Ovary (tissue), 9 donors: ENCODE data around the gene P2RY8. TPM values are rescaled to one million over a fixed set of nuclear protein-coding genes. Genes with fewer than 3 reads are reported as not detected.
A peak's percentile ranks its signal among the peaks of the same experiment; 100 is the strongest.

Experiments used
- DNase-seq, 5 donors: peaks; one replicate each; pipeline ENCODE4 v3.0.0-alpha.2; 2019 to 2020
- H3K27ac ChIP-seq, 2 donors: fragments of 200-600 bp; one replicate each; pipeline versions ENCODE4 v1.5.1 to v1.8.0; 2019 to 2022
- H3K27me3 ChIP-seq: fragments of 200-600 bp; one replicate; pipeline ENCODE4 v1.8.0; 2022
- H3K36me3 ChIP-seq: fragments of 200-600 bp; sonication (generic); one replicate; pipeline ENCODE4 v1.5.1; 2019
- H3K4me1 ChIP-seq: one replicate; pipeline ENCODE4 v1.8.1; 2013; ENCODE audit warnings: mild to moderate bottlenecking, moderate library complexity; ENCODE audit not compliant: insufficient read depth
- H3K4me3 ChIP-seq: fragments of 200-600 bp; sonication (generic); one replicate; pipeline ENCODE4 v1.5.1; 2017
- H3K9me3 ChIP-seq, 2 donors: fragments of 200-600 bp in 1 of 2; sonication (generic) in 1 of 2; one replicate each; pipeline versions ENCODE4 v1.5.1 to v1.8.1; 2013 to 2019; ENCODE audit warnings: mild to moderate bottlenecking in 1 of 2, moderate library complexity in 1 of 2
- EP300 ChIP-seq: sonication (generic); formaldehyde crosslinking; IDR thresholded peaks from one replicate; pipeline ENCODE4 v1.6.1; 2017; ENCODE audit warnings: antibody characterized with exemption
- POLR2A ChIP-seq: fragments of 450-650 bp; IDR thresholded peaks from one replicate; pipeline ENCODE4 v1.6.1; 2017; ENCODE audit warnings: antibody characterized with exemption, mild to moderate bottlenecking, moderate library complexity
- WGBS, 3 donors: extraction: QIAGEN DNeasy Blood & Tissue Kit in 1 of 3; methylation state at CpG; one replicate each; pipeline versions ENCODE4 v1.1.5 to v1.1.7; 2013 to 2017; 5-methylcytosine and 5-hydroxymethylcytosine counted together
- intact Hi-C, 4 donors: fragments of 100-400 bp; cut with DNase I; formaldehyde crosslinking; loops; one replicate each; pipeline versions ENCODE4 v1.11.0 to v1.15.1; 2022 to 2023
- polyA plus RNA-seq, 2 donors: library from polyadenylated mRNA; stranded (reverse); fragments of 200-250 nt in 1 of 2; fragments of 350-450 nt in 1 of 2; fragmentation: Illumina TruSeq in 1 of 2; extraction: RNeasy Lipid Tissue Mini Kit (QIAGEN cat#74804) in 1 of 2; gene quantifications; one replicate each; pipeline ENCODE4 v1.2.3, GENCODE V29; 2013 to 2014
- total RNA-seq, 7 donors: library from RNA; depleted of rRNA in 2 of 7; stranded (reverse); fragments of >200 nt in 2 of 7; fragmentation: NEBNext Ultra II Directional in 3 of 7; extraction: Animal tissue kit (Norgen Biotek cat#: 25700) in 3 of 7; gene quantifications; one replicate each; pipeline versions ENCODE4 v1.1.0 to v1.2.4, GENCODE V29; 2016 to 2023
- TF ChIP-seq, protein P1 (sequence below), 3 donors: fragments of 450-650 bp in 2 of 3; fragments of 200-600 bp in 1 of 3; IDR thresholded peaks; one replicate each; pipeline versions ENCODE4 v1.5.1 to v1.8.0; 2016 to 2022; ENCODE audit warnings: antibody characterized with exemption in 3 of 3, mild to moderate bottlenecking in 1 of 3
- donor health status: DM: no; HTN: no; CAD: no; lungs with moderate emphysema.
- donor health status: DM: no; HTN: no; CAD: no.
- donor health status: Bipolar disorder and iron deficiency.
- donor health status: DM: yes; HTN: yes; CAD: no.
- donor health status: DM: no; HTN: no; CAD: no.
- donor health status: DM: yes; HTN: yes; CAD: no.

The P2RY8 gene
- total and polyA plus RNA-seq, 9 donors = 0.48 to 1.4 (median 0.99) TPM

DNA sequence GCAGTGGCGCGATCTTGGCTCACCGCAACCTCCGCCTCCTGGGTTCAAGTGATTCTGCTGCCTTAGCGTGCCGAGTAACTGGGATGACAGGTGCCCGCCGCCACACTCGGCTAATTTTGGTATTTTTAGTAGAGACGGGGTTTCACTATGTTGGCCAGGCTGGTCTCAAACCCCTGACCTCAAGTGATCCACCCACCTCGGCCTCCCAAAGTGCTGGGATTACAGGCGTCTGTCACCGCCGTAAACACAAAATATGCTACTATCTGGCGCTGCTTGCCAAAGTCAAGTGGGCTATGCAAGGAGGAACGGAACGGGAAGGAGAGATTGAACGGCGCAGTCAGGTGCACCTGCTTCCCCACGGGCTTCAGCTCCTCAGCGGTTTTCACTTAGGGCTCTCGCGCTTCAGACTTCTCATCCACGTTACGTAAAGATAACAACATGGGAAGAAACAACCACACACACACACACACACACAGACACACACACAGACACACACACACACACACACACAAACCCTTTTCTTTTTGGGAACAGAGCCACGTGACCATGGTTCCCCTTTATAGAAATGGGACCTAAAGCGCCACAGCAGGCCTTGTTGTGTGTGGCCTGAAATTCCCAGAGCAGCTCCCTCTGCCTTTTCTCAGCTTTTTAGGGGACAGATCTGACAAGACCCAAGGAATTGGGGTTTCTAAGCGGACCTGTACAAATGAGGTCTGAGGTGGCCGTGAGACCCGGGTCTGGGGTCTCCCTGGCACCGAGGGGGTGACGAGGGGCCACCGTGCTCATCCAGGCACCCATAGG is 1.5 kb downstream of the P2RY8 start:
- WGBS, 3 donors = 44 to 65% (median 56%) methylated on average over 33 of the region's 33 CpGs
- no peak for TF ChIP-seq EP300
- TF ChIP-seq, protein P1, sequence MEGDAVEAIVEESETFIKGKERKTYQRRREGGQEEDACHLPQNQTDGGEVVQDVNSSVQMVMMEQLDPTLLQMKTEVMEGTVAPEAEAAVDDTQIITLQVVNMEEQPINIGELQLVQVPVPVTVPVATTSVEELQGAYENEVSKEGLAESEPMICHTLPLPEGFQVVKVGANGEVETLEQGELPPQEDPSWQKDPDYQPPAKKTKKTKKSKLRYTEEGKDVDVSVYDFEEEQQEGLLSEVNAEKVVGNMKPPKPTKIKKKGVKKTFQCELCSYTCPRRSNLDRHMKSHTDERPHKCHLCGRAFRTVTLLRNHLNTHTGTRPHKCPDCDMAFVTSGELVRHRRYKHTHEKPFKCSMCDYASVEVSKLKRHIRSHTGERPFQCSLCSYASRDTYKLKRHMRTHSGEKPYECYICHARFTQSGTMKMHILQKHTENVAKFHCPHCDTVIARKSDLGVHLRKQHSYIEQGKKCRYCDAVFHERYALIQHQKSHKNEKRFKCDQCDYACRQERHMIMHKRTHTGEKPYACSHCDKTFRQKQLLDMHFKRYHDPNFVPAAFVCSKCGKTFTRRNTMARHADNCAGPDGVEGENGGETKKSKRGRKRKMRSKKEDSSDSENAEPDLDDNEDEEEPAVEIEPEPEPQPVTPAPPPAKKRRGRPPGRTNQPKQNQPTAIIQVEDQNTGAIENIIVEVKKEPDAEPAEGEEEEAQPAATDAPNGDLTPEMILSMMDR (IDR thresholded peaks at IDR 0.05) = no peak
- no peak for TF ChIP-seq POLR2A
- Histone ChIP-seq H3K4me1 (peaks cover 9% of the 10 kb centered on the region), H3K9me3 (no peaks in the 10 kb centered on the region), H3K27me3 (no peaks in the 10 kb centered on the region), H3K36me3 (no peaks in the 10 kb centered on the region), H3K4me3 (no peak overlapping the region), H3K27ac (peak overlapping the region in 1 of 2 donors; percentile 72)
- DNase-seq = peak in 2 of 5 donors; percentile 29 to 36
- intact Hi-C loops = no loop called here

DNA sequence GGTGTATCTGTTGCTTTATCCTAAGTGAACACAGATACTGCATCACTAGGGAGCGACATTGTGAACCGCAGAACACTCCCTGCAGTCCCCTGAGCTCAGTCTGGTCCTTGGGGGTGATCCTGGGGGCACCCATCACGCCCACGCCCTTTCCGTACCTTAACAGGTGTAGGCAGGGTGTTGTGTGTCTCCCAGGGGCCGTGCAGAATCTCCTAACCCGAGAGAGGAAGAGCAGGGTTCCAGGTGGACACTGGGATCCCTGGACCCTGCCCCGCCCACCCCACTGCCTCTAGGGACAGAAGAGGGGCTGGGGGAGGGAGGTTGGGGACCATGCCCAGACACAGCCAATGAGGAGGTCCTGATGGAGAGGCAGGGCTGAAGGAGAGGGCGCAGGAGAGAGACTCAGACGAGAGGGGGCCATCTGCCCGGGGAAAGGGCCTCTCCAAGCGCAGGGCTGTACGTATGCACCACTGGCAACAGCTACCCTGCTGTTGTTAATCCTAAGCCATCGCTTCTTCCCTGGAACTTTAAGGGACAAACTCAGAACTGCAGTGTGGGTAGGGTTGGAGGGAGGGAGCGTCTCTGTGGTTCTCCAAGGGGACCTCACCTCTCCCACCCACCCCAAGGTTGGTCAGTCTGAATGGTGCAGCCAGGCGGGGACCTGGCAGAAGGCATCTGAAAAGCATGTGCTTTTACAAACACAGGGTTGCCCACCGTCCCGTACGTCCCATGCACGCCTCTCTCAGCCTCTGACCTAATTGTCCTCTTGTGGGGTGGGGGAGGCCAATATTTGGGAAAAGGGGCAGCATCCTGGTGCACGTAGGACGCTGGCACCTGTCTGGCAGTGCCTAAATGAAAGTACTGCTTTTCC is 2.5 kb downstream of the P2RY8 start:
- H3K27me3 ChIP-seq = no peaks in the 10 kb centered on the region
- no peaks in the 10 kb centered on the region for H3K9me3 ChIP-seq
- no peak overlapping the region for H3K27ac ChIP-seq
- no peak for DNase-seq
- WGBS, 3 donors = 68 to 71% (median 69%) methylated on average over 22 of the region's 22 CpGs
- TF ChIP-seq POLR2A (no peak), EP300 (no peak)
- TF ChIP-seq, protein P1 (IDR thresholded peaks at IDR 0.05) = no peak
- H3K4me3 ChIP-seq = no peak overlapping the region
- no peaks in the 10 kb centered on the region for H3K36me3 ChIP-seq
- intact Hi-C loops = no loop called here
- H3K4me1 ChIP-seq = peaks cover 9% of the 10 kb centered on the region

DNA sequence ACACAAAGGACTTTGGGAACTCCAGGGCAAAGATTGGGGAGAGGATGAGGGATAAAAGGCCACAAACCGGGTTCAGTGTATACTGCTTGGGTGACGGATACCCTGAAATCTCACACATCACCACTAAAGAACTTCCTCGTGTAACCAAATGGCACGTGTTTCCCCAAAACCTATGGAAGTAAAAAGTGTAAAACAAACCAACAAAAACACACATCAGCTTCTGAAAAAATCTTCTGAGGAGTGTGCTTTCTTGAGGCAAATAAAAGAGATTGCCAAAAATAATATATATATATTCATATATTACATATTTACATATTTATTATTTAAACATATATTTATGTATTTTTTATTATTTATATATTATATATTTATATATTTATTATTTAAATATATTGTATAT is 3.9 kb downstream of the P2RY8 start:
- Histone ChIP-seq H3K9me3 (no peaks in the 10 kb centered on the region), H3K27ac (no peak overlapping the region), H3K4me3 (no peak overlapping the region), H3K4me1 (peaks cover 9% of the 10 kb centered on the region), H3K36me3 (no peaks in the 10 kb centered on the region), H3K27me3 (no peaks in the 10 kb centered on the region)
- no peak for DNase-seq
- WGBS, 3 donors = 30 to 52% (median 32%) methylated on average over 4 of the region's 4 CpGs
- intact Hi-C loops = no loop called here
- TF ChIP-seq POLR2A (no peak), EP300 (no peak)
- TF ChIP-seq, protein P1 (IDR thresholded peaks at IDR 0.05) = no peak

DNA sequence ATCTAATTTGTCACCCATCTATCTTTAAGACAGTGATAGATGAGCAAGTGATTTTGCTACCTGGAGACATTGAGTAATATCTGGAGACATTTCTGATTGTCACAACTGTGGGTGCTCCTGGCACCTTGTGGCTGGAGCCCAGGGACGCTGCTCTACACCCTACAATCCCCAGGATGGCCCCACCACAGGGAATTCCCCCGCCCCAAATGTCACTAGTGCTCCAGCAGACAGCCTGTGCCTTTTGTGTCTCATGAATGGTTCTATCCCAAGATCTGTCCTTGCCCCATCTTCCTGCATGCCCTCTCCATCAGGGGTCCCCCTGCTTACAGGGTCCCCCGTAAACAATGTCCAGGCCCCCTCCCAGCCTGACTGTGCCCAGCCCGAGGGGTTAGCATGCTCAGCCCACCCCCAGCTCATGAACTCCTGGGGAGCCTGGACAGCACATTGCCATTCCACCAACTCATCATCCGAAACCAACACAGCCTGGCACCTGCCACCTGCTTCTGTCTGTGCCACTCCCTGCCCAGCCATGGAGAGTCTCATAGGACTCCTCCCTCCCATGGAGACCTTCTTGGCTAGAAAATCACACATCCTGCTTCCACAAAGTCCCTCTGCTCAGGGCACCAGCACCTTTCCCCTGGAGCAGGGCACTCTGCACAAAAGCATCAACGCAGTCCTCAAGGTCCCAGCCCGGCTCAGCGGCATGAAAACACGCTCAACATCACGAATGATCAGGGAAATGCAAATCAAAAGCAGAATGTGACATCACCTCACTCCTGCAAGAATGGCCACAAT is 5.7 kb downstream of the P2RY8 start:
- H3K4me1 ChIP-seq = peaks cover 3% of the 10 kb centered on the region
- H3K27me3 ChIP-seq = no peaks in the 10 kb centered on the region
- H3K4me3 ChIP-seq = no peak overlapping the region
- TF ChIP-seq, protein P1 (IDR thresholded peaks at IDR 0.05) = no peak
- TF ChIP-seq POLR2A (no peak), EP300 (no peak)
- DNase-seq = no peak
- H3K36me3 ChIP-seq = no peaks in the 10 kb centered on the region
- H3K27ac ChIP-seq = no peak overlapping the region
- intact Hi-C loops = no loop called here
- no peaks in the 10 kb centered on the region for H3K9me3 ChIP-seq
- 61 to 86% (median 65%) methylated on average over 10 of the region's 10 CpGs for WGBS, 3 donors
